Smooth muscle cell of the brain vasculature (primary cell): ENCODE data around the gene AACS.
A peak's percentile ranks its signal among the peaks of the same experiment; 100 is the strongest.
"Not testable (repeated sequence)": the region's sequence is repeated elsewhere in the genome, so short reads cannot be mapped to it uniquely, and the experiment has no call there.

ENCODE experiments used
- DNase-seq: peaks from one replicate; pipeline ENCODE4 v3.0.0-alpha.2; 2012; ENCODE audit warnings: low read depth, low spot score

The AACS gene

DNA sequence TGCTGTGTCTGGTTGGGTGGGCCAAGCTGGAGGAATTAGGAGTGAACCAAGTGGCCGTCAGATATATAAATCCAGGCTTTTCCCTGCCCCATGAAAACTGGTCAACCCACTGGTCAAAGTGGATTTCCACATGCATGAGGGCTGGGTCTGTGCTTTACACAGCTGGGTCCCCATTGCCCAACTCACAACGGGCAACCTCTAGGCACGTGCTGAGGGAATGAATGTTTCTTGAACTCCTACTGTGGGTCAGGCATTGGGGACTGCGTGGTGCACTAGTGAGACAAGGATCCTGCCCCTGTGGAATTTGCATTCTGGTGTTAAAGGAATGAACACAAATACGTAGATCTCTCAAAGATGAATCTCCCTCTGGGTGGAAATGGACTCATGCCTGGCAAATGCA, 7.5 kb upstream of the AACS start:
- no peak for DNase-seq

GRCh38 chr12:125061229-125061628, 4.0 kb upstream of the AACS start:
- DNase-seq, result no peak

DNA sequence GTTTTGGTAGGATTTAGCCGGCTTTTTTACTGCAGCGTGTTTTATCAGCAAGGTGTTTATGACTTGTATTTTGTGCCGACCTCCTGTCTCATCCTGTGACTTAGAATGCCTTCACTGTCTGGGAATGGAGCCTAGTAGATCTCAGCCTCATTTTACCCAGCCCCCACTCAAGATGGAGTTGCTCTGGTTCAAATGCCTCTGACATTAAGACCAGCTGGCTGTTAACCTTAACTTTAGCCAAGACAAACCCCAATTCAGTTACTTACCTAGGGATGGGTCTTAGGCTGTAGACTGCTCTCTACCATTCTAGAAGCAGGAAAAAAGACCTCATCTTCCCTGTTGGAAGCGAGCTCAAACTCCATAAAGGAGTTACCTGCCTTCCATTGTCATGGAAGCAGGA, 1.7 kb upstream of the AACS start:
- DNase-seq, result not testable (repeated sequence)

GRCh38 chr12:125064492-125064891, 743 bp upstream of the AACS start:
- no peak for DNase-seq

DNA sequence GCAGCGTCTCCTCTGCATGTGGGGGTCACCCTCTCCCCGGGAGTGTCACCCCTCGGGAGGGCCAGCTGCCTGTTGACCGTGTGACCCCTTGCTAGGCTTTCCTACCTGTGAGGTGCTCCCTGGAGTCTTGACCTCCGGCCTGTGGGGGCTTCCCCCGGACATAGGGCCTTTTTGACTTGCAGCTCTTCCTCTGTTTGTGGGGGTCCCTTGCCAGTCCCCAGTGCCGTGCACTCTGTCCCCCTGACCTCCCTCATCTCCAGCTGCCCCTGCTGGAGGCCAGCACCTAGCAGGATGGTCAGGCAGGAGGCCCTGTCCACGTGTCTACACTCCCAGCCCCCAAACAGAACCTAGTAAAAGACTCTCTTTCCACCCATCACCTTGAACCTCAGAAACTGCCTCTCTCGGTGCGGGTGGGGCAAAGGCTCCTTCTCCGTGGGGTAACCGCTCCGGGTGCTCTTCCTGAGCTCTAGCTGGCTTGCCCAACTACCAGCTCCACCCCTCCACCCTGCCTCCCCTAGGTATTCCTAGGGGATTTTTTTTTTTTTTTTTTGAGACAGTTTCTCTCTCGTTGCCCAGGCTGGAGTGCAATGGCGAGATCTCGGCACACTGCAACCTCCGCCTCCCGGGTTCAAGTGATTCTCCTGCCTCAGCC, 810 bp downstream of the AACS start:
- DNase-seq, result no peak

DNA sequence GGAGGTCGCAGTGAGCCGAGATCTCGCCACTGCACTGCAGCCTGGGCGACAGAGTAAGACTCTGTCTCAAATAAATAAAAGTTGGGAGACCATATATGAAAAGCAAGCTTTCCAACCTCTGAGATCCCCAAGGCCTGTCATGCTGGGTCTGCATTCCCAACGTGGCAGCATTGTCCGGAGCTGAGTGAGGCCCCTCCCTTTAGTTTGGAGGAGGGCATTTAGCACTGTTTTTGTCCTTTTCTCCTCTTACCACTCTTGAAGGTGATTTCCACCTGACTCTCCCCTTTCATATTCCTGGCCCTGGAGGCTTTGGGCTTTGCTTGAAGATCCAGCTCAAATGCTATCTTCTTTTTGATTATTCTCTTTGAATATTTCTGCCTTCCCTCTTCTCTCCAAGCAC, 3.2 kb downstream of the AACS start:
- no peak for DNase-seq

DNA sequence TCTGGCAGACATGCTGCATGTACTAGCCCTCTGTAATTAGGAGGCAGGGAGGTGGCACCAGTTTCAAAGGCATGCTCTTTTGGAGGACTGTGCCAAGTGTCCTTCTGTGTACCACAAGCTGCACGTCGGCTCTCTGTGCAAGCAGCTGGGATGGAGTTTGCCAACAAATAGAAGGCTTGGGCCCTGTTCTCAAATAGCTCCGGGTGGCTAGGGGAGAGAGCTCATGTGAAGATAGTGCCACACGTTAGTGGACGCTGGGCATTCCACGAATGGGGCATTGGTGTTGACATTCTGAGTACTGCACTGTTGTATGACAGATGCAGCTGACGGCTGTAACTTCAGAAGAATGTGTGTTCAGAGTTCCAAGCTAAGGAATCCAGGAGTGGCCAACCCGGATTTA, 4.4 kb downstream of the AACS start:
- DNase-seq, result no peak

GRCh38 chr12:125070112-125070511, 4.9 kb downstream of the AACS start:
- DNase-seq, result no peak

GRCh38 chr12:125070661-125071390, 5.6 kb downstream of the AACS start:
- no peak for DNase-seq

GRCh38 chr12:125071456-125071855, 6.2 kb downstream of the AACS start:
- no peak for DNase-seq

DNA sequence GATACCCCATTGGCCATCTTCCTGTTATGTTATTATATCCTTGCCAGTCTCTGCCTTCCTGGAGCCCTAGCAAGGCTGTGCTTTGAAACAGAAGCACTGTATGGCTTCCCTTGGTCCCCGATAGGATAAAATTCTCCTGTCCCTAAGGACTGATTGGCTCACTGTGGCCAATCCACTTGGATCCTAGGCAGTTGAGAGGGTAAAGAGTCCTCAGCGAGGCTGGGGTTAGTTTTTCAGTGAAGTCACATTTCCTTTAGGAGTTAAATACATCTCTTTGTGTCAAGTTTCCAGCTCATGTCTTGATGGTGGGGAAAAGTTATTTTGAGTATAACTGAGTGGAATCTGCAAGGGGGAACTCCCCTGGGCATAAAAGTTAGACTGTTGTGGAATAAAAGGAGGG, 7.3 kb downstream of the AACS start:
- no peak for DNase-seq

GRCh38 chr12:125074294-125074693, 9.1 kb downstream of the AACS start:
- not testable (repeated sequence) for DNase-seq

DNA sequence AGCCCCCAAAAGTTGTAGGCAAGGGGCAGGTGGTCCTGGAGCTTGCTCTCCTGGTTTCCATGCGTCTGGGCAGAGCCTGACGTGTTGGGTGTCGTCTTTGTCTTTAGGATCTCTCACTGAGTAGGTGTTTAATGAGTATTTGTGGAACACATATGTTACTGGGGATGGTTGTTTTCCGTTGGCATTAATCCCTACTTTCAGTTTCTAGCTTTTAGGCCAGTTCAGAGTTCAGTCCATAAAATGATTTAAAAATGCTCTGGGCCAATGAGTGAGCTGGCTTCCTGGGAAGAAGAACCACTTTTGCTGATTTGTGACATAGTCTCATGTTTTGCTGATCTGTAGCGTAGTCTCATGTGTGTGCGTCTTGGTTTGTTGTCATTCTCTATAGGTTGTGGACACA, 10.9 kb downstream of the AACS start:
- DNase-seq, result no peak

DNA sequence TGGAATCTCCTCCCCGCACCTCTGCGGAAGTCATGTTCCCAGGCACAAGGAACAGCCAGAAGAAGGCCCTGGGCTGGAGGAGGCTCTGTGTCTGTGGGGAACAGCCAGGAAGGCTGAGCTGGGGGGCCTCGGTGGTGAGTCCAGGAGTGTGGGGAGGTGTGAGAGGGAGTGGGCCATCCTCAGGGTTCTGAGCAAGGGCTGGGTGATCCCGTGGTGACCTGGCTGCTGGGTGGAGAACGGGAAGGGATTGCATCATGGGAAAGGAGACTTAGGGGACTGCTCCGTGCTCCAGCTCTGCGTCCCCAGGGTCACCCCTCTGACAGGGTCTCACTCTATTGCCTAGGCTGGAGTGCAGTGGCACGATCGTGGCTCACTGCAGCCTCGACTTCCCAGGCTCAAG, 13.8 kb downstream of the AACS start:
- no peak for DNase-seq

DNA sequence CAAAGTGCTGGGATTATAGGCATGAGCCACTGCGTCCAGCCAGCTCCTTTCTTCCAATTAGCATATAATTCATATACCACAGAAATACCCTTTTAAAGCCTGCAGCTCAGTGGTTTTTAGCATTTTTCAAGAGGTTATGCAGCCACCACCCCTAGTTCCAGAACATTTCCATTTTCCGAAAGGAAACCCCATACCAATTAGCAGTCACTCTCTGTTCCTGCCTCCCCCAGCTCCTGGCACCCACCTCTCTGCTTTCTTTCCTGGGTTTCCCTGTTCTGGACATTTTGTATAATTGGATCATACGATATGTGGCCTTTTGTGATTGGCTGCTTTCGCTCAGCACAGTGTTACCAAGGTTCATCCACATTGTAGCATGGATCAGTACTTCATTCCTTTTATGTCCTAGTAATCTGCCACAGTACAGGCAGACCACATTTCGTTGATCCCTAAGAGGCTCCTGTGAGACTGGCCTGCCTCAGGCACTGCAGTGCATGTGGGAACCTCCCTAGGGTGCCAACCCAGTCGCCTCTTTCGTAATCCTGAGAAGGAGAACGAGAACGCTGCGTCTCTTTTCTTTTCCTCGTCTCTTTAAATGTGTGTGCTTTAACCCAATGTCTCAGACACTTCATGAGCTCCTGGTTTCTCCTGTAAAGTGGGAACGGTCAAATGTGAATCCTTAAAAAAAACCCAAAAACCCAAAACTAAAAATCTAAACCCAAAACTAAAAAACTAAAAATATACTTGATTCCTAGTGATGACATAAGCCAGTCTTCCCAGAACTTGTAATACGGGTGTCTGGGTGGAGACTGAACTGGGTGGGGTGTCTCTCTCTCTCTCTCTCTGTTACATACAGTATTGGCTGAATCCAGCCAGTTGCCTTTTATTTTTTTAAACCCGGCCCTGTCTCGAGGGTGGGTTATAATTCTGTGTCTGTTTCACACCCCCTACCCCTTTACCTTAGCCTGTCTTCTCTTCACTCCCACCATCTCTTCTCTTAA, 14.7 kb downstream of the AACS start:
- no peak for DNase-seq

- no peak for DNase-seq
Measured at GRCh38 chr12:125081427-125081826, 16.2 kb downstream of the AACS start.

GRCh38 chr12:125083072-125083471, 17.8 kb downstream of the AACS start:
- DNase-seq, result no peak

- DNase-seq, result not testable (repeated sequence)
Measured at GRCh38 chr12:125088199-125088598, 23.0 kb downstream of the AACS start.

DNA sequence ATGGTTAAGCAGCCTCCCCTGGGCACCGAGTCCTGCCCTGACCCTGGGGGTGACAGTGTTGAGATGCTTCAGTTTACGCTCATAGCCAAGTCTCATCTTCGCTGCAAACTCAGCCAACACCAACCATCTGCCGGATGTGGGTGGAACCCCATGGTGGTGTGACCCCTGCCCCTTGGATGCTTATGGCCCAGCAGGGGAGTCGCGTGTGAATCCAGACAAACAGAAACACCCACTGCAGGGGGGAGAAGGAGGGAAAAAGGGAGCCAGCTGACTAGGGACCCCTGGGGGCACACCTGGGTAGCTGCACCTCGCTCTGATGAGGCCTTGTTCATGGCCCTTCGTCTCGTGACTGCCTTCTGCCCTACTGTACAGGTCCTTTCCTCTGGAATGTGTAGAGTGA, 23.8 kb downstream of the AACS start:
- DNase-seq, result peak; percentile 84

DNA sequence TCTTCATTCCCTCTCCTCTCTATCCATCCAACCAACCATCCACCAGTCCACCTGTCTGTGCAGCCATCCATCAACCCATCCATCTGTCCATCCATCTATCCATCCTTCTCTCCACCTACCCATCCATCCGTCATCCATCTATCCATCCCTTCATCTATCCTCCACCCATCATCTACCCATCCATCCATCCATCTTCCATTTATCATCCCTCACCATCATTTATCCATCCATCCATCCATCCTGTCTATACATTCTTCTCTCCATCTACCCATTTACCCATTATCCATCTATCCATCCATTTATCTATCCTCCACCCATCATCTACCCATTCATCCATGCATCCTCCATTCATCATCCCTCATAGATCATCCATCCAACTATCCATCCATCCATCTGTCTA, 24.4 kb downstream of the AACS start:
- no peak for DNase-seq

GRCh38 chr12:125090437-125090836, 25.2 kb downstream of the AACS start:
- no peak for DNase-seq

- no peak for DNase-seq
Measured at GRCh38 chr12:125091401-125091800, 26.2 kb downstream of the AACS start.
